ENCODE results near the gene BCS1L.

BCS1L gene, protein sequence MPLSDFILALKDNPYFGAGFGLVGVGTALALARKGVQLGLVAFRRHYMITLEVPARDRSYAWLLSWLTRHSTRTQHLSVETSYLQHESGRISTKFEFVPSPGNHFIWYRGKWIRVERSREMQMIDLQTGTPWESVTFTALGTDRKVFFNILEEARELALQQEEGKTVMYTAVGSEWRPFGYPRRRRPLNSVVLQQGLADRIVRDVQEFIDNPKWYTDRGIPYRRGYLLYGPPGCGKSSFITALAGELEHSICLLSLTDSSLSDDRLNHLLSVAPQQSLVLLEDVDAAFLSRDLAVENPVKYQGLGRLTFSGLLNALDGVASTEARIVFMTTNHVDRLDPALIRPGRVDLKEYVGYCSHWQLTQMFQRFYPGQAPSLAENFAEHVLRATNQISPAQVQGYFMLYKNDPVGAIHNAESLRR

DNA sequence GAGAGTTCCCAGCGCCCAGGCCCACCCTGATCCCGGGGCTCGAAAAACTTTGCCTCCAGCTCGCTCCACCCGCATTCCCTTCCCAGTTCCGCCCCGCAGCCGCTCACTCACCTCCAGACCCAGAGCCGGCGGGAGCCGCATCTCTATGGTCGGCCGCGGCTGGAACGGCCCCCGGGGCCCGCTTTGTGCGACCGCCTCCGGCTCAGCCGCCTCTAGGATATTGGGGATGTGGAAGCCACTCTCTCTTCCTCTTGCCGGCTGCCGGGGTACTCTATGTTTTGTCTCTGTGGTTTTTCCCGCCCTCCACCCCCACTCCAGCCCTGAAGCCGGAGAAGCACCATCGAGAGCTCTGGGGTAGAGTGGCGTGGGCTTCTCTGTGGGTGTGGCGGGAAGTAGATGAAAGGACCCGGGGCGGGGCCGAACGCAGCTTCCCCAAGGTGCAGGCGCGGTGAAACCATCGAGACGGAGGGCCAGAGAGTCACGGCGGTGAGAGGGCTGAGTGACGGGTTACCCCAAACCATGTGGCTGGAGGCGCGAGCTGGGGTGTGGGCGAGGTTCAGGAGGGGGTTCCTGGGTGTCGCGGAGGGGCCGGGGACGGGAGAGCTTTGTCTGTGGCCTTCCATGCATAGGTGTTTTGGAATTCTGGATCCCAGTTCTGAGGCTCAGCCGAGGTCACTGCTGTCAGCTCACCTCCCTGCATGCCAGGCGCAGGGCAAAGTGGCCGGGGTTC, at the start of gene BCS1L, which contains the start of gene ZNF142:
Gene BCS1L (plus strand): TSS at position 426 of the 730 bp plus-strand sequence. CDS start 1,305 bp downstream, outside the sequence.
Gene ZNF142 (minus strand): TSS at position 366 of the 730 bp plus-strand sequence. CDS start 3,194 bp downstream, outside the sequence.
- Histone ChIP-seq H3K36me3 (ENCODE audit: insufficient read depth, low read length) (peaks cover 59% of the 10 kb centered on the region), H3K4me1 (ENCODE audit: insufficient read depth, low read length) (peaks cover 13% of the 10 kb centered on the region), H3K27me3 (ENCODE audit: insufficient read depth, low read length) (no peaks in the 10 kb centered on the region), H2AFZ (ENCODE audit: low read depth, low read length) (peak within 1 kb of the TSS; percentile 82), H3K9me3 (ENCODE audit: low read length) (no peaks in the 10 kb centered on the region), H3K4me3 (ENCODE audit: low read length) (peak within 1 kb of the TSS; percentile 81)

DNA sequence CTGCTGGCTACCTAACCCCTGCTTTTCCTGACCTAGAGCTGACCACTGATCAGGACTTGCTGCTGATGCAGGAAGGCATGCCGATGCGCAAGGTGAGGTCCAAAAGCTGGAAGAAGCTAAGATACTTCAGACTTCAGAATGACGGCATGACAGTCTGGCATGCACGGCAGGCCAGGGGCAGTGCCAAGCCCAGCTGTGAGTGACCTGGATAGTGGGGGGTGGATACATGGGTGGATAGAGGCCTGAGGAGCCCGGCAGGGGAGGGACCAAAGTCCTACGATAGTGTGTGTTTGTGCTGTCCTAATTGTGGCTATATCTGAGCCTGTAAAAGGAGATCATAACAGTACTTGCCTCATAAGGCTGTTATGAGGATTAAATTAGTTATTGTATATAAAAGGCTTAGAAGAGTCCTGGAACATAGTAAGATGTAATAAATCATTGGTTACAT, 43.6 kb upstream of the BCS1L start:
- Histone ChIP-seq H3K36me3 (ENCODE audit: insufficient read depth, low read length) (no peaks in the 10 kb centered on the region), H2AFZ (ENCODE audit: low read depth, low read length) (no peak overlapping the region), H3K27me3 (ENCODE audit: insufficient read depth, low read length) (no peaks in the 10 kb centered on the region), H3K4me1 (ENCODE audit: insufficient read depth, low read length) (no peaks in the 10 kb centered on the region), H3K9me3 (ENCODE audit: low read length) (no peaks in the 10 kb centered on the region), H3K4me3 (ENCODE audit: low read length) (no peak overlapping the region)

DNA sequence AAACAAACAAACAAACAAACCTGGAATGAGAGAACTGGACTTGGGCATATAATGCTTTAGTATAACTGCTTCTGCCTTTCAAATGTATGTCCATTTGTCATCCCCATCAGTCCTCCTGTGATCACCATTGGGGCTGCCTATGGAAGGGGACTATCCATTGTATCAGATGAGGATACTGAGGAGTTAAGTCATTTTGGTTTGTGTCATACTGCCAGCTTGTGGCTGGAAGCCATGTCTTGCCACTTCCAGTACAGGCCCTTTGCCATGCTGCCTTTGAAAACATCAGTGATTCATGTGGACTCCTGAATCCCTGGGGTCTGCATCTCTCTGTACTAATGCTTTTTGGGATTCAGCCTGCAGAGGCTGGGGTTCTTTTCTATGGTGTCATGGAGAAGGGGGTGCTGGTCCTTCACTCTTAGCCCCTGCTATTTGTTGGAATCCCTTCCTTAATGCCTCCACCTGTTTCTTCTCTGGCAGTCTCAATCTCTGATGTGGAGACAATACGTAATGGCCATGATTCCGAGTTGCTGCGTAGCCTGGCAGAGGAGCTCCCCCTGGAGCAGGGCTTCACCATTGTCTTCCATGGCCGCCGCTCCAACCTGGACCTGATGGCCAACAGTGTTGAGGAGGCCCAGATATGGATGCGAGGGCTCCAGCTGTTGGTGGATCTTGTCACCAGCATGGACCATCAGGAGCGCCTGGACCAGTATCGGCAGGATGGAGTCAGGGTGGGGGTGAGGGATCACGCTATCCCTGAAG, 41.2 kb upstream of the BCS1L start:
- Histone ChIP-seq H3K4me3 (ENCODE audit: low read length) (no peak overlapping the region), H3K36me3 (ENCODE audit: insufficient read depth, low read length) (peaks cover 5% of the 10 kb centered on the region), H2AFZ (ENCODE audit: low read depth, low read length) (no peak overlapping the region)

DNA sequence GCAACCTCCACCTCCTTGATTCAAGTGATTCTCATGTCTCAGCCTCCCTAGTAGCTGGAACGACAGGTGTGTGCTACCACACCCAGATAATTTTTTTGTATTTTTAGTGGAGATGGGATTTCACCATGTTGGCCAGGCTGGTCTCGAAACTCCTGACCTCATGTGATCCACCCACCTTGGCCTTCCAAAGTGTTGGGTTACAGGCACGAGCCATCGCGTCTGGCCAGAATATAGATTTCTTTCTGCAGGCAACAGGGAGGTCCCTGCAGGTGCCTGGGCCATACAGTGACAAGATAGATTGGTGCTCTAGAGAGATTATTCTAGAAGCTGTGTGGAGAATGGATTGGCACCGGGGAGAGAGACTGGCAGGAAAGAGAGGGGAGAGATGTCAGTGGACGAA, 38.5 kb upstream of the BCS1L start:
- Histone ChIP-seq H3K36me3 (ENCODE audit: insufficient read depth, low read length) (peaks cover 5% of the 10 kb centered on the region), H2AFZ (ENCODE audit: low read depth, low read length) (no peak overlapping the region), H3K4me1 (ENCODE audit: insufficient read depth, low read length) (no peaks in the 10 kb centered on the region), H3K9me3 (ENCODE audit: low read length) (no peaks in the 10 kb centered on the region), H3K4me3 (ENCODE audit: low read length) (no peak overlapping the region), H3K27me3 (ENCODE audit: insufficient read depth, low read length) (no peaks in the 10 kb centered on the region)

More for the DNA sequence above, 41.2 kb upstream of the BCS1L start:
- Histone ChIP-seq H3K9me3 (ENCODE audit: low read length) (no peaks in the 10 kb centered on the region), H3K27me3 (ENCODE audit: insufficient read depth, low read length) (no peaks in the 10 kb centered on the region), H3K4me1 (ENCODE audit: insufficient read depth, low read length) (no peaks in the 10 kb centered on the region)

DNA sequence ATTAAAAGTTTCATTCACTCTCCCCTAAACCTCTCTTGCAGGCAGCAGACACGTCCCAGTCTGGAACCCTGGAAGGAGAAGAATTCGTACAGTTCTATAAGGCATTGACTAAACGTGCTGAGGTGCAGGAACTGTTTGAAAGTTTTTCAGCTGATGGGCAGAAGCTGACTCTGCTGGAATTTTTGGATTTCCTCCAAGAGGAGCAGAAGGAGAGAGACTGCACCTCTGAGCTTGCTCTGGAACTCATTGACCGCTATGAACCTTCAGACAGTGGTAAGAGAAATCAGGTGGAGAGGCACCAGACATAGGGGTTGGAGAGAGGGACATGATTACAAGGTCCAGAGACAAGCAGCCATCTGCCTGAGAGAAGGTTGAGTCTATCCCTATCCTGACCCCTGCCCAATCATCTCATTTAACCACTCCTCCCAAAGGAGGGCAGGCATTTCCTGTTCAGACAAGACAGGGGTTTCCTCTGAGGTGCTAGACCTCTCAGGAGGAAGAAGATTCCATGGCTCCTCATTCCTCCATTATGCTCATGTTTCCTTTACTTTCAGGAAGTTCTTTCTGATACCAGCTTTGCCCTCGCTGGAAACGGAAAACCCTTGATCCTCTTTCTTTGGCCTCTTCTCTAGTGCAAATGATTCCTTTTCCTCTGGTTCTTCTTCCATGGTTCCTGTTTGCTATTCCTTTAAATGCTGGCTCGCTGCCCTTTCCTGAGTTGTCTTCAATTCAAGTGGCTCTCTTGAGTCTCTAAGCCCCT, 36.7 kb upstream of the BCS1L start:
- H3K4me3 ChIP-seq (ENCODE audit: low read length), result no peak overlapping the region

DNA sequence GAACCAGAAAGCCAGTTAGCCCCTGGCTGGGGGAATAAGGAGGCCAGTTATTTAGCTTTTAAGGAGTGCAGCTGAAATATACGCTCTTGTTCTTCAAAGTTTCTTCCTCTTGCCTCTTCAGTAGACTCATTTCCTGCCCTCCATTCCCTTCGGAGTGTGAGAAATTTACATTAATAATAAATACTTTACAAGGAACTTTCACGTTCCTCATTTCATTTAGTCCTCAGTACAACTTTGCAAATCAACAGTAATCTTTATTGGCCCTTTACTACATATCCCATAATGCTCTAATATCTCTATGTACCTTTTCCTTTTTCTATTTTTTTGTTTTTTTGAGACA, 36.1 kb upstream of the BCS1L start:
- peaks cover 5% of the 10 kb centered on the region for H3K36me3 ChIP-seq (ENCODE audit: insufficient read depth, low read length)
- no peaks in the 10 kb centered on the region for H3K4me1 ChIP-seq (ENCODE audit: insufficient read depth, low read length)
- H2AFZ ChIP-seq (ENCODE audit: low read depth, low read length), result no peak overlapping the region
- H3K27me3 ChIP-seq (ENCODE audit: insufficient read depth, low read length), result no peaks in the 10 kb centered on the region
- no peaks in the 10 kb centered on the region for H3K9me3 ChIP-seq (ENCODE audit: low read length)
- H3K4me3 ChIP-seq (ENCODE audit: low read length), result no peak overlapping the region

More for the DNA sequence above, 36.7 kb upstream of the BCS1L start:
- H3K36me3 ChIP-seq (ENCODE audit: insufficient read depth, low read length), result peaks cover 5% of the 10 kb centered on the region
- H2AFZ ChIP-seq (ENCODE audit: low read depth, low read length), result no peak overlapping the region
- H3K27me3 ChIP-seq (ENCODE audit: insufficient read depth, low read length), result no peaks in the 10 kb centered on the region
- no peaks in the 10 kb centered on the region for H3K4me1 ChIP-seq (ENCODE audit: insufficient read depth, low read length)
- no peaks in the 10 kb centered on the region for H3K9me3 ChIP-seq (ENCODE audit: low read length)

DNA sequence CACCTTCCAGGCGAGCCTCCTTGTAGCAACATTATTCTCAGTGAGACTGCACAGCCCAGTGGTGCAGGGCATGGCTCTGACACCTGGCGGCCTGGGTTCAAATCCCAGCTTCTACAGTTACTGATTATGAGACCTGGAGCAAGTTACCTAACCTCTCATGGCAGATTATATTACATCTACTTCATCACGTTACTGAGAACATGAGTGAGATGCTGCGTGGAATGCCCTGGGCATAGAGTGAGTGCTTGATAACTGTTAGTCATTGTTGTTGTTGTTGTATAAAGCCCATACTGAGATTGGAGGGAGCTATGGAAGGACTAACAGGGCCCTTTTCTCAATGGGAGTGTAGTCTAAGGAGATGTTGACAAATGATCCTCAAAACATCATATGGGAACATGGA, 33.1 kb upstream of the BCS1L start:
- H3K36me3 ChIP-seq (ENCODE audit: insufficient read depth, low read length), result peaks cover 5% of the 10 kb centered on the region
- no peaks in the 10 kb centered on the region for H3K9me3 ChIP-seq (ENCODE audit: low read length)
- H3K4me1 ChIP-seq (ENCODE audit: insufficient read depth, low read length), result no peaks in the 10 kb centered on the region
- H2AFZ ChIP-seq (ENCODE audit: low read depth, low read length), result no peak overlapping the region
- no peak overlapping the region for H3K4me3 ChIP-seq (ENCODE audit: low read length)
- H3K27me3 ChIP-seq (ENCODE audit: insufficient read depth, low read length), result no peaks in the 10 kb centered on the region

DNA sequence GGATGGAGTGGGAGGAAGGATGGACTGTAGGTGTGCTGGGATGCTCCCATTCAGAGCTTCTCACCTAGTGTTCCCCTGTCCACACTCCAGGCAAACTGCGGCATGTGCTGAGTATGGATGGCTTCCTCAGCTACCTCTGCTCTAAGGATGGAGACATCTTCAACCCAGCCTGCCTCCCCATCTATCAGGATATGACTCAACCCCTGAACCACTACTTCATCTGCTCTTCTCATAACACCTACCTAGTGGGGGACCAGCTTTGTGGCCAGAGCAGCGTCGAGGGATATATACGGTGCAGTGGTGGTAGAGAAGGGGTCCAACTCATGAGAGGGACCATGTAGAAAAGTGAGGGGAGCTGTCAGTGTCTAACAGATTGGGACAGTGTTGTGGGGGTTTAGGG, 31.5 kb upstream of the BCS1L start:
- H3K4me3 ChIP-seq (ENCODE audit: low read length), result no peak overlapping the region
- no peaks in the 10 kb centered on the region for H3K4me1 ChIP-seq (ENCODE audit: insufficient read depth, low read length)
- H3K36me3 ChIP-seq (ENCODE audit: insufficient read depth, low read length), result peaks cover 7% of the 10 kb centered on the region
- H3K27me3 ChIP-seq (ENCODE audit: insufficient read depth, low read length), result no peaks in the 10 kb centered on the region
- no peak overlapping the region for H2AFZ ChIP-seq (ENCODE audit: low read depth, low read length)
- H3K9me3 ChIP-seq (ENCODE audit: low read length), result no peaks in the 10 kb centered on the region

DNA sequence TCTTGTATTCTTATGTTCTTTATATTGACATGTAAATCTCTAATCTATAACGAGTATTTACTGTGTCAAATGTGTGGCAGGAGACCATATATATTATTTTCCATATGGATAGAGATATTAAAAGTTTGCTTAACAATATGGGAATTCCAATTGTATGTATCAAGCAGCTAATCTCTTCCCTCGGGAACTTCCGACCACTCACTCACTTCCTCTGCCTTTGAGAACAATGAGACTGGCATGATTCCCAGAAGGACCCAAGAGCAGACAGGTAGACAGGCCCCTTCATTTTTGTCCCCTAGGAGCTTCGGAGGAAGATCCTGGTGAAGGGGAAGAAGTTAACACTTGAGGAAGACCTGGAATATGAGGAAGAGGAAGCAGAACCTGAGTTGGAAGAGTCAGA, 27.6 kb upstream of the BCS1L start:
- no peak overlapping the region for H3K4me3 ChIP-seq (ENCODE audit: low read length)
- H3K36me3 ChIP-seq (ENCODE audit: insufficient read depth, low read length), result peaks cover 29% of the 10 kb centered on the region
- no peaks in the 10 kb centered on the region for H3K27me3 ChIP-seq (ENCODE audit: insufficient read depth, low read length)
- no peaks in the 10 kb centered on the region for H3K4me1 ChIP-seq (ENCODE audit: insufficient read depth, low read length)
- H3K9me3 ChIP-seq (ENCODE audit: low read length), result no peaks in the 10 kb centered on the region
- no peak overlapping the region for H2AFZ ChIP-seq (ENCODE audit: low read depth, low read length)

DNA sequence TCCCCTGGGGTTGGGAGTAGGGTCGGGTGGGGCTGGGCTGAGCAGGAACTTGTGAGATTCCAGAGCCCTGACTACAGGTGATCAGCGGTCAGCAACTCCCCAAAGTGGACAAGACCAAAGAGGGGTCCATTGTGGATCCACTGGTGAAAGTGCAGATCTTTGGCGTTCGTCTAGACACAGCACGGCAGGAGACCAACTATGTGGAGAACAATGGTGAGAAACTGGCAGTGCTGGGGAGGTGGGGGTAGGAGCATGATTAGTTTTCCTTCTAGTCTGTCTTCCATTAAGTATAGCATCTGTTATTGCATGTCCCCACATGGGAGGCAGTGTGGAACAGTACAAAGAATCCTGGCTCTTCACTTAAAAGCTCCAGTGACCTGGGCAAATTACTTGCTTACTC, 23.8 kb upstream of the BCS1L start:
- Histone ChIP-seq H3K4me3 (ENCODE audit: low read length) (no peak overlapping the region), H3K9me3 (ENCODE audit: low read length) (no peaks in the 10 kb centered on the region), H3K27me3 (ENCODE audit: insufficient read depth, low read length) (no peaks in the 10 kb centered on the region), H2AFZ (ENCODE audit: low read depth, low read length) (no peak overlapping the region), H3K4me1 (ENCODE audit: insufficient read depth, low read length) (no peaks in the 10 kb centered on the region), H3K36me3 (ENCODE audit: insufficient read depth, low read length) (peaks cover 64% of the 10 kb centered on the region)

DNA sequence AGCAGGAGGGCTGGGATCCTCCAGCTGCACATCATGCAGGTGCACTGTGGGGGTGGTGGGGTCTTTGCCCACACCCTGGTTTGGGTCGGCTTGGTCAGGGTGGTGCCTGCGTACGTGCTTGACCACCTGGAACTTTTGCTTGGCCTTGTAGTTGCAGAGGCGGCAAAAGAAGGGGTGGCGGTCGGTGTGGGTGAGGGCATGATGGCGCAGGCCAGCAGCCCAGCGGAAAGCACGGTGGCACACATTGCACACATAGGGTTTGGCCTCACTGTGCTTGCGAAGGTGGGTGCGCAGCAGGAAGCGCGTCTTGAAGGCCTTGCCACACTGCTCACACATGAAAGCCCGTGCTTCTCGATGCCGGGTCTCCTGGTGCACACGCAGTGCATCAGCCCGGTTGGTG, 21.1 kb upstream of the BCS1L start:
- Histone ChIP-seq H3K4me1 (ENCODE audit: insufficient read depth, low read length) (no peaks in the 10 kb centered on the region), H3K9me3 (ENCODE audit: low read length) (no peaks in the 10 kb centered on the region), H3K36me3 (ENCODE audit: insufficient read depth, low read length) (peaks cover 82% of the 10 kb centered on the region), H3K4me3 (ENCODE audit: low read length) (no peak overlapping the region), H2AFZ (ENCODE audit: low read depth, low read length) (no peak overlapping the region), H3K27me3 (ENCODE audit: insufficient read depth, low read length) (no peaks in the 10 kb centered on the region)

DNA sequence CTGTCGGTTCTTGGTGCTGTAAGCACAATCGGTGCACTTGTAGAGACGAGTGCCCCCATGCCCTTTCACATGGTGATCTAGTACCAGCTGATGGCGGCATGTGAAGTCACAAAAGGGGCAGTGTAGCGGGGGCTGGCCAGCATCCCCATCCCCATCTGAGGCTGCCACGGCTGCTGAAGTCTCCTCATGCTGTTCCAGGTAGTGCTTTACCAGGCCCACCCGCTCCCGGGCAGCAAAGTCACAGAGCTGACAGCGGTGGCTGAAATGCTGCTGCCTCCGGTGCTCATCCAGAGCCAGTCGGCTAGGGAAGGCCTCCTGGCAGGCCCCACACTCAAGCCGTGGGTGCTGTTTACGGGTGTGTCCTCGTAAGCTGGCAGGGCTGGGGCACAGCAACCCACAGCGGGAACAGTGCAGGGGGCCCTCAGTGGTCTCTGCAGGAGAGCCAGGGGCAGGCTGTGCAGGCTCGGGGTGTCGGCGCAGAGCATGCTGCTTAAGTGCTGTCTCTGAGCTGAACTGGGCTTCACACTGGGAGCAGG, 17.3 kb upstream of the BCS1L start:
- no peaks in the 10 kb centered on the region for H3K4me1 ChIP-seq (ENCODE audit: insufficient read depth, low read length)
- H3K27me3 ChIP-seq (ENCODE audit: insufficient read depth, low read length), result no peaks in the 10 kb centered on the region
- peaks cover 90% of the 10 kb centered on the region for H3K36me3 ChIP-seq (ENCODE audit: insufficient read depth, low read length)

More for the DNA sequence above, 17.3 kb upstream of the BCS1L start:
- no peak overlapping the region for H2AFZ ChIP-seq (ENCODE audit: low read depth, low read length)
- H3K9me3 ChIP-seq (ENCODE audit: low read length), result no peaks in the 10 kb centered on the region
- H3K4me3 ChIP-seq (ENCODE audit: low read length), result no peak overlapping the region

All from neuron (in vitro differentiated cells).